HTERT RPE-1 (cell line): ENCODE results near the gene MRGPRD.

Experiments
- in situ Hi-C: fragments of 300-500 bp; cut with MboI; formaldehyde crosslinking; loops from 4 replicates; pipeline ENCODE4 v1.14.3; 2020; ENCODE audit warnings: low sequenced_read_pairs

MRGPRD gene

GRCh38 chr11:68950270-68950669 lies 30.5 kb downstream of the MRGPRD start:
- in situ Hi-C loops = no loop called here

- in situ Hi-C loops = no loop called here
Observed at GRCh38 chr11:68948935-68949334, 31.9 kb downstream of the MRGPRD start.

GRCh38 chr11:68948496-68948895 lies 32.3 kb downstream of the MRGPRD start:
- in situ Hi-C loops = no loop called here

- in situ Hi-C loops = no loop called here
Observed at GRCh38 chr11:68947151-68947550, 33.6 kb downstream of the MRGPRD start.

- in situ Hi-C loops = no loop called here
Observed at GRCh38 chr11:68946416-68947090, 34.2 kb downstream of the MRGPRD start.

GRCh38 chr11:68942751-68943271 lies 38.0 kb downstream of the MRGPRD start:
- in situ Hi-C loops = no loop called here

- in situ Hi-C loops = no loop called here
Observed at GRCh38 chr11:68942095-68942620, 38.6 kb downstream of the MRGPRD start.

- in situ Hi-C loops = no loop called here
Observed at GRCh38 chr11:68941324-68942094, 39.3 kb downstream of the MRGPRD start.

GRCh38 chr11:68940651-68941323 lies 40.0 kb downstream of the MRGPRD start:
- in situ Hi-C loops = no loop called here

- in situ Hi-C loops = no loop called here
Observed at GRCh38 chr11:68939583-68940555, 40.9 kb downstream of the MRGPRD start.

- in situ Hi-C loops = no loop called here
Observed at GRCh38 chr11:68938816-68939582, 41.8 kb downstream of the MRGPRD start.

GRCh38 chr11:68938088-68938487 lies 42.7 kb downstream of the MRGPRD start:
- in situ Hi-C loops = no loop called here

- in situ Hi-C loops = no loop called here
Observed at GRCh38 chr11:68936676-68937620, 43.8 kb downstream of the MRGPRD start.

GRCh38 chr11:68936358-68936636 lies 44.5 kb downstream of the MRGPRD start:
- in situ Hi-C loops = no loop called here

GRCh38 chr11:68935516-68936357 lies 45.0 kb downstream of the MRGPRD start:
- in situ Hi-C loops = no loop called here

- in situ Hi-C loops = no loop called here
Observed at GRCh38 chr11:68935066-68935465, 45.7 kb downstream of the MRGPRD start.

GRCh38 chr11:68934666-68935065 lies 46.1 kb downstream of the MRGPRD start:
- in situ Hi-C loops = no loop called here

- in situ Hi-C loops = no loop called here
Observed at GRCh38 chr11:68934321-68934645, 46.5 kb downstream of the MRGPRD start.
